Measurements from ENCODE around the gene SNX25. TPM values are rescaled to one million over a fixed set of nuclear protein-coding genes. Genes with fewer than 3 reads are reported as not detected.

The SNX25 gene
- total RNA-seq, 1 experiment from 2014 or later = 16.7 TPM

DNA sequence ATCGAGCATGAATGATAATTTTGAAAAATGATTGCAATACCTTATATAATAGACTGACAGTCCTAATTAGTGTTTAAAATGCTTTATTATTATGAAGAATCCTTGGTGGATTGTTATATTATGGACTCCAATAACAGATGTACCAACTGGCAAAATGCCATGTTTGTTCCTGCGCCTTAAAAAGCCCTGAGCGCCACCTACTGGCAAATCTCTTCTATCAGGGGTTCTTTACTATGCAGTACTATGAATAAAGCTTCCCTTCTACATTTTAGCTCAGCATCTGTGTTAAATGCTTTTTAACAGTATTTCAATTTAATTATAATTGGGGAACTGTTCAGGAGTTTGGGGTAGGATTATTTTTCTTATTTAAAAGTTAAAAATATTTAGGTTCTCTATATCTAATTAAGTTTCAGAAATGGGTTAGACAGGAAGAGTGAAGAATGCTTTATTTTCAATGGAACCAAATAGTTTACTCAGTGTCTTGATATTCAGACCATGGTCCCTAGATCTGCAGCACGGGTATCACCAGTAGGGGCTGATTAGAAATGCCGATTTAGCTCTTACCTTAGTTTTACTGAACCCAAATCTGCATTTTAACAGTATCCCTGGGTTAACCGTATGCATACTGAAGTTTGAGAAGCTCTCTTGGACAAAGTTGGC, 25.6 kb upstream of the SNX25 start:
- CTCF ChIA-PET = interaction anchor here (0.6 kb wide), 1 partner anchor 88 kb away, joined by 3 read pairs; no protein-coding TSS in a partner anchor
- H3K27ac ChIP-seq (ENCODE audit: low read length) = no peak overlapping the region
- ATAC-seq = peak; percentile 75
- POLR2A ChIA-PET = interaction anchor here (0.6 kb wide), 1 partner anchor 15 kb away, joined by 5 read pairs; no protein-coding TSS in a partner anchor
- in situ Hi-C loops (cut with HindIII; ENCODE audit: low pct_unique_long_range_greater_than_20kb, low sequenced_read_pairs) (no loop called here), intact Hi-C loops (cut with micrococcal nuclease; ENCODE audit: unreplicated experiment) (no loop called here)
- no peak for DNase-seq (ENCODE audit: low read depth, low spot score)
- no peaks in the 10 kb centered on the region for H3K27me3 ChIP-seq (ENCODE audit: control insufficient read depth, insufficient read depth, low read length)
- BruUV-seq (replicated peaks) = no TSS peak
- no peak for TF ChIP-seq TCF7L2 (IDR thresholded peaks at IDR 0.05; ENCODE audit: low read depth, low read length)
- no peak for TF ChIP-seq SIN3A (IDR thresholded peaks at IDR 0.05; ENCODE audit: borderline replicate concordance, insufficient read depth, low read depth, low read length)
- no peak for TF ChIP-seq POLR2AphosphoS5 (IDR thresholded peaks at IDR 0.05; ENCODE audit: low read depth, low read length)
- TF ChIP-seq, protein P1, sequence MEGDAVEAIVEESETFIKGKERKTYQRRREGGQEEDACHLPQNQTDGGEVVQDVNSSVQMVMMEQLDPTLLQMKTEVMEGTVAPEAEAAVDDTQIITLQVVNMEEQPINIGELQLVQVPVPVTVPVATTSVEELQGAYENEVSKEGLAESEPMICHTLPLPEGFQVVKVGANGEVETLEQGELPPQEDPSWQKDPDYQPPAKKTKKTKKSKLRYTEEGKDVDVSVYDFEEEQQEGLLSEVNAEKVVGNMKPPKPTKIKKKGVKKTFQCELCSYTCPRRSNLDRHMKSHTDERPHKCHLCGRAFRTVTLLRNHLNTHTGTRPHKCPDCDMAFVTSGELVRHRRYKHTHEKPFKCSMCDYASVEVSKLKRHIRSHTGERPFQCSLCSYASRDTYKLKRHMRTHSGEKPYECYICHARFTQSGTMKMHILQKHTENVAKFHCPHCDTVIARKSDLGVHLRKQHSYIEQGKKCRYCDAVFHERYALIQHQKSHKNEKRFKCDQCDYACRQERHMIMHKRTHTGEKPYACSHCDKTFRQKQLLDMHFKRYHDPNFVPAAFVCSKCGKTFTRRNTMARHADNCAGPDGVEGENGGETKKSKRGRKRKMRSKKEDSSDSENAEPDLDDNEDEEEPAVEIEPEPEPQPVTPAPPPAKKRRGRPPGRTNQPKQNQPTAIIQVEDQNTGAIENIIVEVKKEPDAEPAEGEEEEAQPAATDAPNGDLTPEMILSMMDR (IDR thresholded peaks at IDR 0.05) = peak; percentile 78; the same call in 1 of the 2 replicates
- TF ChIP-seq, protein P2, sequence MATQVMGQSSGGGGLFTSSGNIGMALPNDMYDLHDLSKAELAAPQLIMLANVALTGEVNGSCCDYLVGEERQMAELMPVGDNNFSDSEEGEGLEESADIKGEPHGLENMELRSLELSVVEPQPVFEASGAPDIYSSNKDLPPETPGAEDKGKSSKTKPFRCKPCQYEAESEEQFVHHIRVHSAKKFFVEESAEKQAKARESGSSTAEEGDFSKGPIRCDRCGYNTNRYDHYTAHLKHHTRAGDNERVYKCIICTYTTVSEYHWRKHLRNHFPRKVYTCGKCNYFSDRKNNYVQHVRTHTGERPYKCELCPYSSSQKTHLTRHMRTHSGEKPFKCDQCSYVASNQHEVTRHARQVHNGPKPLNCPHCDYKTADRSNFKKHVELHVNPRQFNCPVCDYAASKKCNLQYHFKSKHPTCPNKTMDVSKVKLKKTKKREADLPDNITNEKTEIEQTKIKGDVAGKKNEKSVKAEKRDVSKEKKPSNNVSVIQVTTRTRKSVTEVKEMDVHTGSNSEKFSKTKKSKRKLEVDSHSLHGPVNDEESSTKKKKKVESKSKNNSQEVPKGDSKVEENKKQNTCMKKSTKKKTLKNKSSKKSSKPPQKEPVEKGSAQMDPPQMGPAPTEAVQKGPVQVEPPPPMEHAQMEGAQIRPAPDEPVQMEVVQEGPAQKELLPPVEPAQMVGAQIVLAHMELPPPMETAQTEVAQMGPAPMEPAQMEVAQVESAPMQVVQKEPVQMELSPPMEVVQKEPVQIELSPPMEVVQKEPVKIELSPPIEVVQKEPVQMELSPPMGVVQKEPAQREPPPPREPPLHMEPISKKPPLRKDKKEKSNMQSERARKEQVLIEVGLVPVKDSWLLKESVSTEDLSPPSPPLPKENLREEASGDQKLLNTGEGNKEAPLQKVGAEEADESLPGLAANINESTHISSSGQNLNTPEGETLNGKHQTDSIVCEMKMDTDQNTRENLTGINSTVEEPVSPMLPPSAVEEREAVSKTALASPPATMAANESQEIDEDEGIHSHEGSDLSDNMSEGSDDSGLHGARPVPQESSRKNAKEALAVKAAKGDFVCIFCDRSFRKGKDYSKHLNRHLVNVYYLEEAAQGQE (IDR thresholded peaks at IDR 0.05; ENCODE audit: insufficient read depth in 1 of 2, low read depth in 2 of 2, low read length in 1 of 2) = no peak
- no peaks in the 10 kb centered on the region for H3K4me1 ChIP-seq (ENCODE audit: control insufficient read depth, insufficient read depth, low read length)
- H3K36me3 ChIP-seq (ENCODE audit: control insufficient read depth, insufficient read depth, low read length) = no peaks in the 10 kb centered on the region
- H3K9me3 ChIP-seq (ENCODE audit: control insufficient read depth, insufficient read depth, low read depth, low read length) = no peaks in the 10 kb centered on the region
- H3K4me3 ChIP-seq (ENCODE audit: low read depth in 2 of 2, low read length in 2 of 2) = no peak overlapping the region

DNA sequence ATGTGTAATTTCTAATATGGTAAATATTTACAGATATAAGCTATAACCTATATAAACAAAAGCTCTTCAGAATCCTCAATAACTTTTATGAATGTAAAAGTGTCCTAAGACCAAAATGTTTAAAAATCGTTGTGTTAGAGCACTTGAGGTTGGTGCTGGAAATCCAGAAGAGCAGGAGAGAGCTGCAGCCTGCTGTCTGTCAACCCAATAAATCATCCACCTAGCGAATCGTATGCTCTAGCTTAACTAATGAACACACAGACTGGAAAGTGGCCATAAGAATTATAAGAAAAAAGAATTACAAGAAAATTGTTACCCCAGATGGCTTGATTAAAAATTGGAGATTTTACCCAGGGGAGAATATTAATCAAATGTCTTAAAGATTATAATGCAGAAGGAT, 22.6 kb upstream of the SNX25 start:
- intact Hi-C loops (cut with micrococcal nuclease; ENCODE audit: unreplicated experiment) = no loop called here
- H3K4me3 ChIP-seq (ENCODE audit: low read depth in 2 of 2, low read length in 2 of 2) = no peak overlapping the region
- no TSS peak for BruUV-seq (replicated peaks)
- H3K4me1 ChIP-seq (ENCODE audit: control insufficient read depth, insufficient read depth, low read length) = no peaks in the 10 kb centered on the region
- TF ChIP-seq, protein P1 (IDR thresholded peaks at IDR 0.05) = no peak
- TF ChIP-seq, protein P2 (IDR thresholded peaks at IDR 0.05; ENCODE audit: insufficient read depth in 1 of 2, low read depth in 2 of 2, low read length in 1 of 2) = no peak
- TF ChIP-seq TCF7L2 (IDR thresholded peaks at IDR 0.05; ENCODE audit: low read depth, low read length) = no peak
- no peak for TF ChIP-seq SIN3A (IDR thresholded peaks at IDR 0.05; ENCODE audit: borderline replicate concordance, insufficient read depth, low read depth, low read length)
- TF ChIP-seq POLR2AphosphoS5 (IDR thresholded peaks at IDR 0.05; ENCODE audit: low read depth, low read length) = no peak
- no peaks in the 10 kb centered on the region for H3K9me3 ChIP-seq (ENCODE audit: control insufficient read depth, insufficient read depth, low read depth, low read length)
- DNase-seq (ENCODE audit: low read depth, low spot score) (no peak), ATAC-seq (no peak)
- in situ Hi-C loops (cut with HindIII; ENCODE audit: low pct_unique_long_range_greater_than_20kb, low sequenced_read_pairs) = no loop called here
- ChIA-PET POLR2A (no interaction called here), CTCF (no interaction called here)
- H3K36me3 ChIP-seq (ENCODE audit: control insufficient read depth, insufficient read depth, low read length) = peaks cover 11% of the 10 kb centered on the region; the same call in 1 of the 2 replicates
- no peaks in the 10 kb centered on the region for H3K27me3 ChIP-seq (ENCODE audit: control insufficient read depth, insufficient read depth, low read length)
- H3K27ac ChIP-seq (ENCODE audit: low read length) = no peak overlapping the region
